A549 (cell line): ENCODE data around the gene SLC11A2. TPM values are rescaled to one million over a fixed set of nuclear protein-coding genes. Genes with fewer than 3 reads are reported as not detected.
A peak's percentile ranks its signal among the peaks of the same experiment; 100 is the strongest.

Experiments used
- ATAC-seq, 2 experiments: fragments of 200-7000 bp in 1 of 2; fragments of >200 bp in 1 of 2; cut with Nextera tagmentation in 1 of 2; cut with Tn5 transposase in 1 of 2; 3 replicates each; pipeline versions ENCODE4 v1.8.0 to v1.9.1; 2018 to 2020; ENCODE audit warnings: mild to moderate bottlenecking in 1 of 2, moderate library complexity in 1 of 2
- CTCF ChIA-PET: fragments of 300-600 bp; sonication (Branson Sonifier 250); formaldehyde crosslinking; extraction: SDS; loops from one replicate; lab custom pipeline; 2021; ENCODE audit warnings: antibody characterized with exemption, inconsistent platforms; lab: Yijun Ruan, JAX
- POLR2A ChIA-PET: fragments of 350-600 bp; formaldehyde crosslinking; extraction: SDS; loops from one replicate; lab custom pipeline; 2021; ENCODE audit warnings: antibody characterized with exemption, inconsistent platforms; lab: Yijun Ruan, JAX
- DNase-seq, 2 experiments: peaks; one replicate each; pipeline versions ENCODE4 v3.0.0 to v3.0.0-alpha.2; 2011 to 2016; ENCODE audit warnings: low read depth in 1 of 2, low spot score in 1 of 2
- FAIRE-seq: peaks from 2 replicates; lab custom pipeline; 2011; peaks lifted over from hg19 to GRCh38; lab: Jason Lieb, UNC
- H3K27ac ChIP-seq, 2 experiments: fragments of >200 bp; sonication (Bioruptor Twin); formaldehyde crosslinking; 3 replicates each; pipeline ENCODE4 v1.5.1; 2016 to 2017
- H3K4me1 ChIP-seq: fragments of >200 bp; sonication (Bioruptor Twin); formaldehyde crosslinking; 3 replicates; pipeline ENCODE4 v1.6.1; 2016
- H3K4me2 ChIP-seq: fragments of >200 bp; sonication (Bioruptor Twin); formaldehyde crosslinking; 3 replicates; pipeline ENCODE4 v1.6.1; 2016
- H3K4me3 ChIP-seq: fragments of >200 bp; sonication (Bioruptor Twin); formaldehyde crosslinking; 3 replicates; pipeline ENCODE4 v1.5.1; 2016
- H3K9me3 ChIP-seq: fragments of >200 bp; sonication (Bioruptor Twin); formaldehyde crosslinking; 3 replicates; pipeline ENCODE4 v1.6.1; 2016
- CBX2 ChIP-seq: fragments of 200-600 bp; sonication (generic); IDR thresholded peaks from 2 replicates; pipeline ENCODE4 v1.6.1; 2016; ENCODE audit warnings: low read depth, mild to moderate bottlenecking, borderline replicate concordance
- CEBPB ChIP-seq, 2 experiments: fragments of >200 bp in 1 of 2; sonication (Bioruptor Twin) in 1 of 2; formaldehyde crosslinking in 1 of 2; IDR thresholded peaks; 2 replicates each; pipeline ENCODE4 v1.6.1; 2012 to 2016
- FOSL2 ChIP-seq, 2 experiments: fragments of 450-650 bp in 1 of 2; fragments of >200 bp in 1 of 2; sonication (Bioruptor Twin) in 1 of 2; formaldehyde crosslinking; IDR thresholded peaks; 2 replicates each; pipeline versions ENCODE4 v1.5.0 to v1.6.1; 2016 to 2020; ENCODE audit warnings: mild to moderate bottlenecking in 1 of 2, moderate library complexity in 1 of 2
- GATA3 ChIP-seq: IDR thresholded peaks from 2 replicates; pipeline ENCODE4 v1.6.1; 2012; ENCODE audit warnings: borderline replicate concordance
- HOXB13 ChIP-seq: fragments of 250-450 bp; sonication (Bioruptor Pico); IDR thresholded peaks from 2 replicates; pipeline ENCODE4 v1.5.0; 2020; ENCODE audit warnings: low read depth, mild to moderate bottlenecking, moderate library complexity
- JUN ChIP-seq, 2 experiments: fragments of >200 bp; sonication (Bioruptor Twin); formaldehyde crosslinking; IDR thresholded peaks; 2 replicates in 1 of 2; 3 replicates in 1 of 2; pipeline ENCODE4 v1.6.1; 2016 to 2017
- JUNB ChIP-seq: fragments of >200 bp; sonication (Bioruptor Twin); formaldehyde crosslinking; IDR thresholded peaks from 2 replicates; pipeline ENCODE4 v1.6.1; 2016
- KDM1A ChIP-seq: fragments of 200-600 bp; sonication (generic); IDR thresholded peaks from 2 replicates; pipeline ENCODE4 v1.6.1; 2016; ENCODE audit warnings: low read depth, mild to moderate bottlenecking
- KDM5A ChIP-seq: fragments of 200-600 bp; sonication (generic); IDR thresholded peaks from 2 replicates; pipeline ENCODE4 v1.6.1; 2016; ENCODE audit warnings: antibody characterized with exemption, mild to moderate bottlenecking
- MAFK ChIP-seq: fragments of 450-650 bp; IDR thresholded peaks from 2 replicates; pipeline ENCODE4 v1.6.1; 2014; ENCODE audit not compliant: partially characterized antibody
- MYC ChIP-seq: IDR thresholded peaks from 2 replicates; pipeline ENCODE4 v1.6.1; 2012; ENCODE audit warnings: mild to moderate bottlenecking, inconsistent platforms, low read length, improper control_type of control experiment, borderline replicate concordance
- NFE2L2 ChIP-seq: fragments of 150-350 bp; conservative IDR thresholded peaks from 2 replicates; pipeline ENCODE4 v1.6.1; 2014; ENCODE audit warnings: low read length
- NPAS2 ChIP-seq: fragments of 250-450 bp; sonication (Bioruptor Pico); IDR thresholded peaks from 2 replicates; pipeline ENCODE4 v1.8.0; 2022; ENCODE audit warnings: mild to moderate bottlenecking, moderate library complexity, borderline replicate concordance
- POLR2A ChIP-seq: IDR thresholded peaks from 2 replicates; pipeline ENCODE4 v1.6.1; 2012; ENCODE audit warnings: mild to moderate bottlenecking, low read length
- POLR2AphosphoS2 ChIP-seq: conservative IDR thresholded peaks from 2 replicates; pipeline ENCODE4 v1.6.1; 2012; ENCODE audit warnings: low read length, improper control_type of control experiment, inconsistent platforms
- RARB ChIP-seq: fragments of 250-450 bp; sonication (Bioruptor Pico); IDR thresholded peaks from 2 replicates; pipeline ENCODE4 v1.8.0; 2021; ENCODE audit warnings: mild to moderate bottlenecking, moderate library complexity
- RFX5 ChIP-seq: fragments of 450-650 bp; IDR thresholded peaks from 2 replicates; pipeline ENCODE4 v1.7.1; 2014; ENCODE audit warnings: antibody characterized with exemption, mild to moderate bottlenecking, moderate library complexity
- TFCP2L1 ChIP-seq: fragments of 250-450 bp; sonication (Bioruptor Pico); IDR thresholded peaks from 2 replicates; pipeline ENCODE4 v1.5.0; 2021; ENCODE audit warnings: mild to moderate bottlenecking
- TP53 ChIP-seq: fragments of 250-450 bp; sonication (Bioruptor Pico); IDR thresholded peaks from 2 replicates; pipeline ENCODE4 v1.5.0; 2021; ENCODE audit warnings: mild to moderate bottlenecking, moderate library complexity
- ZC3H11A ChIP-seq: fragments of 450-650 bp; IDR thresholded peaks from 2 replicates; pipeline ENCODE4 v1.6.1; 2014; ENCODE audit warnings: antibody characterized with exemption, mild to moderate bottlenecking
- ZFP36 ChIP-seq: fragments of 450-650 bp; IDR thresholded peaks from 2 replicates; pipeline ENCODE4 v1.6.1; 2014; ENCODE audit warnings: borderline replicate concordance; ENCODE audit not compliant: partially characterized antibody
- WGBS: methylation state at CpG from one replicate; pipeline ENCODE4 v1.1.6; 2017; ENCODE audit errors: missing lambda C conversion rate; 5-methylcytosine and 5-hydroxymethylcytosine counted together
- polyA plus RNA-seq, 4 experiments: library from polyadenylated mRNA; depleted of rRNA in 3 of 4; stranded (reverse); fragments of >200 nt; fragmentation: RNase III in 1 of 4; extraction: RNeasy Plus Mini Kit Qiagen cat#74134 plus additional on column Dnase treatment in 1 of 4; gene quantifications; 2 replicates in 3 of 4; 3 replicates in 1 of 4; pipeline ENCODE4 v1.2.3, GENCODE V29; 2011 to 2017
- TF ChIP-seq, protein P1 (sequence below): IDR thresholded peaks from 2 replicates; pipeline ENCODE4 v1.6.1; 2012
- TF ChIP-seq, protein P2 (sequence below): fragments of >200 bp; sonication (Bioruptor Twin); formaldehyde crosslinking; IDR thresholded peaks from 3 replicates; pipeline ENCODE4 v1.6.1; 2016

The SLC11A2 gene
- polyA plus RNA-seq, 2 of the 4 experiments (the other 2 are of a cell fraction): 30.8 to 80.7 TPM

GRCh38 chr12:51056242-51056641 lies 30.1 kb upstream of the SLC11A2 start:
- ChIA-PET CTCF (interaction anchor here (0.9 kb wide), 1 partner anchor 294 kb away, joined by 4 read pairs; no protein-coding TSS in a partner anchor), POLR2A (interaction anchor here (2.0 kb wide), 1 partner anchor 27 kb away, joined by 9 read pairs; the partner anchor contains the start of gene CSRNP2)
- WGBS: 68% methylated on average over 5 of the region's 5 CpGs
- H3K4me2 ChIP-seq: no peak overlapping the region
- TF ChIP-seq POLR2AphosphoS2 (no peak), TP53 (CRISPR knock-in tag) (no peak), CEBPB (IDR thresholded peaks at IDR 0.05) (peak; percentile 37 to 40; a peak in 2 of 4 replicates), KDM5A (no peak)
- FAIRE-seq (no peak), ATAC-seq (0 out of 6 replicates have a peak, but pooled peaks of 1 of the 2 experiments have one; percentile 39), DNase-seq (peak in 1 of 2 experiments; percentile 21)
- no peaks in the 10 kb centered on the region for H3K4me1 ChIP-seq
- H3K27ac ChIP-seq: no peak overlapping the region
- H3K4me3 ChIP-seq: no peak overlapping the region
- H3K9me3 ChIP-seq: no peaks in the 10 kb centered on the region

DNA sequence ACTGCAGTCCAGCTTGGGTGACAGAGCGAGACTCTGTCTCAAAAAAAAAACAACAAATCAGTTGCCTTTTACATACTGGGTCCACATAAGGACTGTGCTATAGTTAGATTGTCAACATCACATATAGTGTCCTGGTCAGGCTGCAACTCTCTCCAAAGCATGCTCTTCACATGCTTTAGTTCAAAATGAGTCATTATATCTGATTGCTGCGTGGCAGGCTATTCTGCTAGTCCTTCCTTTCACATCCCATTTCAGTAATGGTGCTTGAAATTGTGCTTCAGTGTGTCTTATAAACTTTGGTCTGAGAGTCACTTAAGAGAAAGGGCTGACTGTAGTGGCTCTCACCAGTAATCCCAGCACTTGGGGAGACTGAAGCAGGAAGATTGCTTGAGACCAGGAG lies 28.9 kb upstream of the SLC11A2 start:
- WGBS: 97% methylated on average over 2 of the region's 2 CpGs
- CTCF ChIA-PET: no interaction called here
- Histone ChIP-seq H3K4me2 (no peak overlapping the region), H3K4me1 (no peaks in the 10 kb centered on the region; the same call in 2 of the 3 replicates), H3K9me3 (no peaks in the 10 kb centered on the region), H3K27ac (no peak overlapping the region), H3K4me3 (no peak overlapping the region)
- ATAC-seq (no peak), FAIRE-seq (no peak), DNase-seq (no peak)
- POLR2A ChIA-PET: no interaction called here
- TF ChIP-seq MYC: no peak
- TF ChIP-seq TFCP2L1 (CRISPR knock-in tag): no peak

DNA sequence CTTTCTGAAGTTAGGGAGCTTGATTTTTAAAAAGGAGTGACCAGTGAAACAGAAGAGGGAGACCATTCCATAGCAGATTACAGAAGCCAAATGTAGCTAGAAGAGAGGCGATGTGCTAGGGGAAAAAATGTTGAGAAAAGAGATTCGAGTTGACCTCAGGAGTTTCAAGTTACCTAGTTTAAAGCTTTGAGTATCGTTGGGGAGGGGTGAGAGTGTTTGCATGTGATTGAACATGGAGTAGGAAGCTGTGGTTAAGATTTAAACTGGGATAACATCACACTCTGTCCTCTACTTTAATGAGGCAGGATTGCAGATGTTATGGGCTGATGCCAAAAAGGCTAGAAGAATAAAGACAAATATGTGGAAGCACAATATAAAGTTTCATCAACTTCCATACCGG lies 25.6 kb upstream of the SLC11A2 start:
- 90% methylated on average over 4 of the region's 4 CpGs for whole genome bisulfite sequencing

DNA sequence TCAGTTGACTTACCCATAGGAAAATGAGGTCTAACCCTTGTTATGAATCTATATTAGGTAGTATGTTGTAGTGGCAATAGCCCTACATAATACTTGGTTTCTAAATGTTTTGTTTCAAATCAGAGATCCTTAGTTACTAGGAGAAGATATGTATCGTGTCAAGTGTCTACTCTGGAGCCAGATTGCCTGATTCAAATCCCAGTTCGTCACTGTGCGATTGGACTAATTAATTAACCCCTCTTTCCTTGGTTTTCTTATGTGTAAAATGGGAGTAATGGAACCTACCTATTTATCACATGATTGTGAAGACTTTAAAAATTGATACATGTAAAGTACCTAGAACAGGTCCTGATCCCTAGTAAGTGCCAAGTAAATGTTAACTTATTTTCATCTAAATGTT lies 23.3 kb upstream of the SLC11A2 start:
- peak overlapping the region; percentile 93 for H3K4me2 ChIP-seq
- 93% methylated on average over 3 of the region's 3 CpGs for WGBS
- FAIRE-seq (no peak), DNase-seq (no peak), ATAC-seq (no peak)
- CTCF ChIA-PET: interaction anchor here (0.6 to 1.2 kb wide), 3 partner anchors 12 to 292 kb away, joined by 3 to 5 read pairs (median 4); no protein-coding TSS in a partner anchor
- H3K4me1 ChIP-seq: peaks cover 10% of the 10 kb centered on the region; the same call in 2 of the 3 replicates
- peak overlapping the region; percentile 72 for H3K4me3 ChIP-seq
- H3K27ac ChIP-seq: peak overlapping the region in 1 of 2 experiments; percentile 92; a peak in 3 of 6 replicates
- no peaks in the 10 kb centered on the region for H3K9me3 ChIP-seq
- POLR2A ChIA-PET: no interaction called here
- TF ChIP-seq ZFP36: no peak
- TF ChIP-seq NFE2L2: no peak
- TF ChIP-seq KDM1A: no peak
- TF ChIP-seq, protein P1, sequence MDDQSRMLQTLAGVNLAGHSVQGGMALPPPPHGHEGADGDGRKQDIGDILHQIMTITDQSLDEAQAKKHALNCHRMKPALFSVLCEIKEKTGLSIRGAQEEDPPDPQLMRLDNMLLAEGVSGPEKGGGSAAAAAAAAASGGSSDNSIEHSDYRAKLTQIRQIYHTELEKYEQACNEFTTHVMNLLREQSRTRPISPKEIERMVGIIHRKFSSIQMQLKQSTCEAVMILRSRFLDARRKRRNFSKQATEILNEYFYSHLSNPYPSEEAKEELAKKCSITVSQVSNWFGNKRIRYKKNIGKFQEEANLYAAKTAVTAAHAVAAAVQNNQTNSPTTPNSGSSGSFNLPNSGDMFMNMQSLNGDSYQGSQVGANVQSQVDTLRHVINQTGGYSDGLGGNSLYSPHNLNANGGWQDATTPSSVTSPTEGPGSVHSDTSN: no peak
- no peak for TF ChIP-seq GATA3

More for the DNA sequence above, 25.6 kb upstream of the SLC11A2 start:
- ATAC-seq (no peak), DNase-seq (no peak), FAIRE-seq (no peak)
- no peak overlapping the region for H3K27ac ChIP-seq
- ChIA-PET POLR2A (interaction anchor here (1.9 kb wide), 1 partner anchor 32 kb away, joined by 6 read pairs; the partner anchor contains the start of gene CSRNP2), CTCF (interaction anchor here (0.6 to 1.8 kb wide), 4 partner anchors 10 to 290 kb away, joined by 3 to 6 read pairs (median 3); partner anchors contain the start of gene SLC11A2)
- H3K4me1 ChIP-seq: peaks cover 10% of the 10 kb centered on the region; the same call in 2 of the 3 replicates
- TF ChIP-seq CBX2 (no peak), ZFP36 (no peak), KDM1A (no peak), JUN (IDR thresholded peaks at IDR 0.05) (no peak), RFX5 (no peak), NPAS2 (CRISPR knock-in tag) (no peak), ZC3H11A (no peak), JUNB (no peak), CEBPB (IDR thresholded peaks at IDR 0.05) (no peak), KDM5A (no peak), FOSL2 (IDR thresholded peaks at IDR 0.05) (no peak), FOSL2 (CRISPR knock-in tag; IDR thresholded peaks at IDR 0.05) (no peak), MAFK (no peak), POLR2A (no peak), HOXB13 (CRISPR knock-in tag) (no peak), RARB (CRISPR knock-in tag) (no peak)
- TF ChIP-seq, protein P2, sequence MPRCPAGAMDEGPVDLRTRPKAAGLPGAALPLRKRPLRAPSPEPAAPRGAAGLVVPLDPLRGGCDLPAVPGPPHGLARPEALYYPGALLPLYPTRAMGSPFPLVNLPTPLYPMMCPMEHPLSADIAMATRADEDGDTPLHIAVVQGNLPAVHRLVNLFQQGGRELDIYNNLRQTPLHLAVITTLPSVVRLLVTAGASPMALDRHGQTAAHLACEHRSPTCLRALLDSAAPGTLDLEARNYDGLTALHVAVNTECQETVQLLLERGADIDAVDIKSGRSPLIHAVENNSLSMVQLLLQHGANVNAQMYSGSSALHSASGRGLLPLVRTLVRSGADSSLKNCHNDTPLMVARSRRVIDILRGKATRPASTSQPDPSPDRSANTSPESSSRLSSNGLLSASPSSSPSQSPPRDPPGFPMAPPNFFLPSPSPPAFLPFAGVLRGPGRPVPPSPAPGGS: no peak
- no peak overlapping the region for H3K4me3 ChIP-seq
- no peak overlapping the region for H3K4me2 ChIP-seq
- H3K9me3 ChIP-seq: no peaks in the 10 kb centered on the region
